Measurements from ENCODE around the gene ALDH1A3. TPM values are rescaled to one million over a fixed set of nuclear protein-coding genes. Genes with fewer than 3 reads are reported as not detected.

ALDH1A3 gene
- total and polyA plus RNA-seq, 2 experiments from 2014 or later, result 4.0 to 19.8 TPM

- Mint-ChIP-seq H3K4me1 (peaks cover 2% of the 10 kb centered on the region; the same call in 2 of the 3 replicates), H3K4me3 (no peak overlapping the region), H3K27ac (no peak overlapping the region), H3K36me3 (ENCODE audit: low read depth) (no peaks in the 10 kb centered on the region), H3K27me3 (ENCODE audit: insufficient read depth, low read depth, poor library complexity) (peaks cover 12% of the 10 kb centered on the region), H3K9me3 (peaks cover 15% of the 10 kb centered on the region; the same call in 2 of the 3 replicates)
- H3K4me1 ChIP-seq (ENCODE audit: insufficient read depth), result no peaks in the 10 kb centered on the region
- no peak overlapping the region for H3K4me2 ChIP-seq
- H4K20me1 ChIP-seq (replicated peaks; ENCODE audit: insufficient read depth), result no peaks in the 10 kb centered on the region
- H3K36me3 ChIP-seq (ENCODE audit: insufficient read depth), result no peaks in the 10 kb centered on the region
- no peaks in the 10 kb centered on the region for H3K9me2 ChIP-seq (ENCODE audit: insufficient read depth)
- no peaks in the 10 kb centered on the region for H3K79me2 ChIP-seq (replicated peaks; ENCODE audit: insufficient read depth)
- ATAC-seq, result no peak
- no peaks in the 10 kb centered on the region for H3F3A ChIP-seq (replicated peaks; ENCODE audit: low read depth)
- H3K27ac ChIP-seq (ENCODE audit: low read depth), result no peak overlapping the region
- DNase-seq (ENCODE audit: low spot score), result no peak
- H3K27me3 ChIP-seq (ENCODE audit: insufficient read depth), result no peaks in the 10 kb centered on the region
- H2AFZ ChIP-seq, result no peak overlapping the region
- H3K4me3 ChIP-seq, result no peak overlapping the region
- TF ChIP-seq JUNB (IDR thresholded peaks at IDR 0.05; ENCODE audit: unreplicated experiment) (no peak), EZH2phosphoT487 (IDR thresholded peaks at IDR 0.05; ENCODE audit: unreplicated experiment) (no peak), NANOG (IDR thresholded peaks at IDR 0.05; ENCODE audit: borderline replicate concordance) (no peak), ZNF114 (CRISPR knock-in tag; IDR thresholded peaks at IDR 0.05) (no peak), CREB1 (CRISPR knock-in tag; IDR thresholded peaks at IDR 0.05; ENCODE audit: low read depth) (no peak), STAT1 (IDR thresholded peaks at IDR 0.05; ENCODE audit: unreplicated experiment) (no peak), ZNF462 (CRISPR knock-in tag; IDR thresholded peaks at IDR 0.05) (no peak), POLR2AphosphoS5 (IDR thresholded peaks at IDR 0.05; ENCODE audit: low read depth) (no peak), ZNF331 (CRISPR knock-in tag; IDR thresholded peaks at IDR 0.05; ENCODE audit: low read depth) (no peak), REST (IDR thresholded peaks at IDR 0.05; ENCODE audit: unreplicated experiment) (no peak), EZH2 (IDR thresholded peaks at IDR 0.05; ENCODE audit: low read depth, unreplicated experiment) (no peak)
- TF ChIP-seq, protein P1, sequence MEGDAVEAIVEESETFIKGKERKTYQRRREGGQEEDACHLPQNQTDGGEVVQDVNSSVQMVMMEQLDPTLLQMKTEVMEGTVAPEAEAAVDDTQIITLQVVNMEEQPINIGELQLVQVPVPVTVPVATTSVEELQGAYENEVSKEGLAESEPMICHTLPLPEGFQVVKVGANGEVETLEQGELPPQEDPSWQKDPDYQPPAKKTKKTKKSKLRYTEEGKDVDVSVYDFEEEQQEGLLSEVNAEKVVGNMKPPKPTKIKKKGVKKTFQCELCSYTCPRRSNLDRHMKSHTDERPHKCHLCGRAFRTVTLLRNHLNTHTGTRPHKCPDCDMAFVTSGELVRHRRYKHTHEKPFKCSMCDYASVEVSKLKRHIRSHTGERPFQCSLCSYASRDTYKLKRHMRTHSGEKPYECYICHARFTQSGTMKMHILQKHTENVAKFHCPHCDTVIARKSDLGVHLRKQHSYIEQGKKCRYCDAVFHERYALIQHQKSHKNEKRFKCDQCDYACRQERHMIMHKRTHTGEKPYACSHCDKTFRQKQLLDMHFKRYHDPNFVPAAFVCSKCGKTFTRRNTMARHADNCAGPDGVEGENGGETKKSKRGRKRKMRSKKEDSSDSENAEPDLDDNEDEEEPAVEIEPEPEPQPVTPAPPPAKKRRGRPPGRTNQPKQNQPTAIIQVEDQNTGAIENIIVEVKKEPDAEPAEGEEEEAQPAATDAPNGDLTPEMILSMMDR (conservative IDR thresholded peaks at IDR 0.05; ENCODE audit: low read depth in 2 of 2), result no peak
- TF ChIP-seq, protein P2, sequence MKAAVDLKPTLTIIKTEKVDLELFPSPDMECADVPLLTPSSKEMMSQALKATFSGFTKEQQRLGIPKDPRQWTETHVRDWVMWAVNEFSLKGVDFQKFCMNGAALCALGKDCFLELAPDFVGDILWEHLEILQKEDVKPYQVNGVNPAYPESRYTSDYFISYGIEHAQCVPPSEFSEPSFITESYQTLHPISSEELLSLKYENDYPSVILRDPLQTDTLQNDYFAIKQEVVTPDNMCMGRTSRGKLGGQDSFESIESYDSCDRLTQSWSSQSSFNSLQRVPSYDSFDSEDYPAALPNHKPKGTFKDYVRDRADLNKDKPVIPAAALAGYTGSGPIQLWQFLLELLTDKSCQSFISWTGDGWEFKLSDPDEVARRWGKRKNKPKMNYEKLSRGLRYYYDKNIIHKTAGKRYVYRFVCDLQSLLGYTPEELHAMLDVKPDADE (IDR thresholded peaks at IDR 0.05), result no peak
Measured at GRCh38 chr15:100860829-100861510, 18.7 kb upstream of the ALDH1A3 start.
